ENCODE results near the gene BRD9.

The BRD9 gene

DNA sequence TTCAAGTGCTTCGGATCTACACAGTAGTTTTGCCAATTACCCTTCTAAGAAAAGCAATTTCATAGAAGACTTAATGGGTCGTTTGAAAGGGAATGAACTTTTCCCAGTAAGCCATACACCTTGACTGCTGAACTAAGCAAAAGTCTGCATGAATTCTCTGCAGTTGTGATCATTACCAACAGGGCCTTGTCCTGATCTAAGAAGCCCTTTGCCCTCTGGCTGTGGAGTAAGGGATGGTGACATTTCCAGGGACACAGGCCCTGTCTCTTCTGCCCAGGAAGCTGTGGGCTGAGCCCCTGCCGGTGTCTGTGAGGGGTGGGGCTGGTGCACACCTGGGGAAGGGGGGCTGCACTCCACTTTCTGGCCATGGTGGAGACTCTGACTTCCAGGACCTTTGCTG is 72.4 kb downstream of the BRD9 start:
- no peak overlapping the region for H3K4me3 ChIP-seq (ENCODE audit: low read length)
- TF ChIP-seq ZNF274 (IDR thresholded peaks at IDR 0.05; ENCODE audit: low read depth, low read length) = no peak

DNA sequence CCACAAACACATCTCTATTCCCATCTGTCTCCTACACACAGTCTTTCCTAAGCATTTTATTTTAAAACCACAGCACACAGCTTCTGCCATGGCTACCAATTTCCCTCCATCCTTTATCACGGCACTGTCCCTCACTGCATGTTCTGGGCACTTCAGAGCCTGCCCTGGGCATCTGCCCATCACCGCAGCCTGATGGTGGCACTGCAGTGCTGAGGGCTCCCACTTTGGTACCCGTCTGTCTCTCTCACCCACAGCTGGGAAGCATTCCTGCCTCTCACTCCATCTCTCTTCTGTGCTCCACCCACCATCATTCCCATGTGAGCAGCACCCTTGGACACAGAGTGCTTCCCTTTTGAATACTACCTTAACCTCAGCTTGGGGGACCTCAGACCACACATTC is 73.5 kb downstream of the BRD9 start:
- no peak overlapping the region for H3K4me3 ChIP-seq (ENCODE audit: low read length)
- no peak for TF ChIP-seq ZNF274 (IDR thresholded peaks at IDR 0.05; ENCODE audit: low read depth, low read length)

DNA sequence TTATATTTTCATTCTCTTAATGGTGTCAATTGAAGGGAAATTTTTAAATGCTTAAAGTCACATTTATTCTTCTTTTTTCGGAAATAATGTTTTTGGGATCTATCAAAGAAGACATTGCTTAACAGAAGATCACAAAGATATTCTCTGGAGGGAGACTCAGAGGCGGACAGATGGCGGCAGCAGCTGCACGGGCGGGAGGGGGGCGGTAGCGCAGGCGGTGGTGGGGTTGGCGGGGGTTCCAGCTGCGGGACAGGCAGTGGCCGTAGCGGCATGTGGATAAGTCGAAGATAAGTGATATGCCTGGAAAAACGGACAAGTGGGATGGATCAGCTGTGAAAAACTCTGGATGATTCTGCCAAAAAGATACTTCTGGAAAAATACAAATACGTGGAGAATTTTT is 76.4 kb downstream of the BRD9 start:
- no peak overlapping the region for H3K4me3 ChIP-seq (ENCODE audit: low read length)
- TF ChIP-seq ZNF274 (IDR thresholded peaks at IDR 0.05; ENCODE audit: low read depth, low read length) = no peak

DNA sequence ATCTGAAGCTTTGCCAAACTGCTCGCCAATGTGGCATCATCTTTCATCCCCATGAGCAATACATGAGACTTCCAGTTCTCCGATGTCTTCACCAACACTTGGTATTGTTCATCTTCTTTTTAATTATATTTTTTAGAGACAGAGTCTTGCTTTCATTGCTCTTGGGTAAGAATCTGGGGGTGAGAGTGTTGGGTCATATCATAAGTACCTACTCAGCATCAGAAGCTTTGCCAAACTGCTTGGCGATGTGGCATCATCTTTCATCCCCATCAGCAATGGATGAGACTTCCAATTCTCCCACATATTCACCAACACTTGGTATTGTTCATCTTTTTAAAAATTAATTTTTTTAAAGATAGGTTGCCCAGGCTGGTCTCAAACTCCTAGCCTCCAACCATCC is 77.2 kb downstream of the BRD9 start:
- TF ChIP-seq ZNF274 (IDR thresholded peaks at IDR 0.05; ENCODE audit: low read depth, low read length) = no peak

More for the DNA sequence above, 77.2 kb downstream of the BRD9 start:
- H3K4me3 ChIP-seq (ENCODE audit: low read length) = no peak overlapping the region
